DMS 273 treated with DMSO at 0.1 percent for 48 hours (cell line): ENCODE measurements around the gene UROC1.
A peak's percentile ranks its signal among the peaks of the same experiment; 100 is the strongest.
"Not testable (repeated sequence)": the region's sequence is repeated elsewhere in the genome, so short reads cannot be mapped to it uniquely, and the experiment has no call there.

Source experiments
- DNase-seq: peaks from one replicate; lab custom pipeline; 2025; lab: John Stamatoyannopoulos, UW

Gene UROC1

DNA sequence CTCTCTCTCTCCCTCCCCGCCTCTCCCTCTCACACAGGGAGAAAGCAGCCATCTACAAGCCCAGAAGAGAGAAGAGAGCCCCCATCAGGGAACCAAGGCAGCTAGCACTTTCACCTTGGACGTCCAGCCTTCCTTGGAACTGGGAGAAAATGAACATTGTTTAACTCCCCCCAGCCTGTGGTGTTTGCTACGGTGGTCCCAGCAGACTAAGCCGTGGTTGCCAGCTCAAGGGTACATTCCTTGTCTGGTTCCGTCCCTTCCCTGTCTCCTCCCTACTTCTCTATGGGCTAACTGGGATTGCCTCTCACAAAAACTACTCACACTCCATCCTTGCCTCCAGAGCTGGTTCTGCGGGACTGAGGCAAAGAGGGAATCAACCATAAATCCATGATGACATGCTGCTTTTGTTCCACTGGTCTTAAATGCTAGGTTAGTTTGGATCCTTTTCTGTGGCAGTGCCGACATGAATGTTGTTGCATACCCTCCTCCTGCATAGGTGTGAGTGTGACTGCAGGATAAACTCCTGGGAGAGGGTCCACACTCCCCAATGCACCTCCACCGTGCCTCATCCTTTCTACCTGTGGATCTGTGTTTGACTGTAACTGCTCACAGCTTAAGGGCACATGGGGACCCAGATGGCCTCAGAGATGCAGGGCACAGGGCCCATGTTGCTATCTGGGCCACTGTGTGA is 29.1 kb upstream of the UROC1 start:
- no peak for DNase-seq

DNA sequence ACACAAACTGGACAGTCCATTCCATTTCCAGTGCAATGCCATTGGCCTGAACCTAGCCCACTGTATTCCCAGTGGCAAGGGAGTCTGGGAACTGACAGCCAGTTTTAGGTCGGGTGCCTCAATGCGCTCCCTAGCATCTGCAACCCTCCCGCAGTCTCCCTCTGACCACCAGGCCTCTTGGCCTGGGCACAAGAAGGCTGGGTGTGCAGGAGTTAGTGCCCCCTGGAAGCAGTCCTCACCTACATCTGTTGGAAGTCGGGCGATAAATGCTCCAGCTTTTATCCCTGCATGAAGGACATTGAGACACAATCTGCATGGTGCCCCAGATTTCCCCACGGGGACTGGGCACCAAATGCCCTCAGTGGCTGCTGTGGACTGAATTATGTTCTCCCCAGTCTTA is 28.4 kb upstream of the UROC1 start:
- DNase-seq: no peak

DNA sequence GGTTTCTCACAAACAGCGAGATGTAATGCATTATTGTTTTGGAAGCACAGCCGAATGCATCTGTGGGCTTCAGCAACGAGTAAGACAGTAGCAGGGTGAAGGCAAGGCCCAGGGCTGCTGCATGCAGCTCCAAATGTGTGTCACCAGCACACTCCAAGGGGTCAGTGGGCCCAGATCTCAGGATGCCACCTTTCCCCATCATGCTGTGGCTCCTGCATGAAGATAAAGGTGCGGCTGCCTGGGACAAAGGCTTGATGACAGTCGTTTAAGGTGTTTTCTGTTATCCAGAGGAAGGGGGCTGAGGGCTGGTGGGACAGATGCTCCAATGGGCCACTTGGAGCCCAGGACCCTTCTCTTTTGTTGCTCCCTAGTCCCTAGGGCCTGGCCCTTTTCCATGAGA is 28.0 kb upstream of the UROC1 start:
- DNase-seq: no peak

DNA sequence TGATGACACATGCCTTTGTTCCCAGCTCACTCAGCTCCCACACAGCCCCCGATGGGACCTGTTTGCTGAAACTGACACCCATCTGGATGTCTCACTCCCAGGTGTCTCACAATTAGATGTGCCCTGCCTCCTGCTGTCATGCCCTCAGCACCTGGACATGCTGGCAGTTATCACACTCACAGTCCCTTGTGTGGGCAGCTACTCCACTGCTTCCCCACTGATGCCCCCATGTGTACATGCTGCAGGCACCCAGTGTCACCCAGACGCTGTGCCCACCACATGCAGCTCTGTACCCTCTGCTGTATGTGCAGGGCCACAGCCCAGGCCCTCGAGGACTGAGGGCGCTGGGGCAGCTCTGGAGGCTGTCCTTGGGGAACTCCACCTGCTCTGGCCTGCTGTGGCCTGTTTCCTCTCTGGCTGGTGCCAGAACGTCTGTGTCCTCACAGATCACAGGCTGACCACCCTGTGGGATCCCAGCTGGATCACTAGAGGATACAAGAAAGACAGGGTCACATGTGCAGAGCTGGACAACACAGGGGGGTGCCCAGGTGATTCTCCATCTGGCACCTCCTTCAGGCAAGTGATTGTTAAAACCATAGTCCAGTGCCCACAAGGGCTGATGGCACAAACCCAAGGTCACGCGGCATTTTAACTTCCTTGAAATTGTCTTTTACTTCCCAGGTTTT is 27.2 kb upstream of the UROC1 start:
- no peak for DNase-seq

DNA sequence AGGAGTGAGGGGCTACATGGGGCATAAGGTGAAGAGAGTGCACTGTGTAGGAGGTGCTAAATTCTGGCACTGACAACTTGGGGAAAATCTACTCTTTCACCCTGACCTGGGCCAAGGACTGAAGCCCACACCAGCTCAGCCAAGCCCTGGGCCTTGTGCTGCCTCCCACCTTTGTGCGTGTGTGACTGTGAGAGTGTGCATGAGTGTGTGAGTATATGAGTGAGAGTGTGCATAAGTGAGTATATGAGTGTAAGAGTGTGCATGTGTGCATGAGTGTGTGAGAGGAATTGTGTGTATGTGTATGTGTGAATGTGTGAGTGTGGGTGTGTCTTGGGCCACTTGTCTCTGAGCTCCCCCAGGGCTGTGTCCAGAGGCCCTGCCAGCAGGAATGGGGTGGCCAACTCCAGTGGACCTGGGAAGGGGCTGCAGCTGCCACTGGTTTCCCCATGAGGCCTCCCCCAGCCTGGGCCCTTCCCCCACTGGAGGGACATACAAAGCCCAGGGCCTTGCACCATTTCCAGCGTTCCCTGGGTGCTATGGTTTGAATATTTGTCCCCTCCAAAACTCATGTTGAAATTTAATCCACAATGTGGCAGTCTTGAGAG is 26.0 kb upstream of the UROC1 start:
- DNase-seq: no peak

DNA sequence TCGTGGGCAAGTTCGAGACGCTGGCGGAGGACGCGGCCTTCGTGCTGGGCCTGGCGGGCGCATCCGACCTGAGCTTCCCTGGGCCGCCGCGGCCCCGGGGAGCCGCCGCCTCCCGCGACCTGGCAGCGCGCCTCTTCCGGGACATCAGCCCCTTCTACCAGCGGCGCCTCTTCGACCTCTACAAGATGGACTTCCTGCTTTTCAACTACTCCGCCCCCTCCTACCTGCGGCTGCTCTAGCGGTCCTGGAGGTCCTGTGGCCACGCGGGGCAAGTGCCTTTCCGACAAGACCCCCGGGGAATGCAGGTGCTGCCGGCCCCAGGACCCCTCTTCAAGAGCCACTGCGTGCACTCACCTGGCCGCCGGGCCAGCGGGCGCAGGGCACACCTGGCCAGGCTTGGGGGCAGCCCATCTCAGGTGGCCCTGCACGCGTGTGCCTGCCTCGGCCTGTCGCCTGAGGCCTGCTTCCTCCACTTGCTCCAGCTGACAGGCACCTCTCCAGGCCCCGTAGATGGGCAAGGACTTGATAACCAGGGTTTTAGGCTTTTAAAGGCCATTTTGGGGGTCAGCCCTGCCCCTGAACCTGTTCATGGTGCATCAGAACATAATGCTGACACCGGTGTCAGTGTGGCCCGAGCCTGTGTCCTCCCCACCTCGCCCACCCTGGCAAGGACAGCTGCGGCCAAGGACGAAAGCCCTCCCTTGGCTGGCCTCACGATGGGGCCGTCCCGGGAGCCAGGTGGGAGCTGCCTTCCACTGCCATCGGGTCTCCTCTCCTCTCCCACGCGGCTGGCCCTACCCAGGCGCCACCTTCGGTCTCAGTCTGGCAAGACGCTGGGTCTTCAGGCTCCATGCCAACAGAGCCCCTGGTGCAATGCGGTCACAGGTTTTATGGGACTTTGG is 25.0 kb upstream of the UROC1 start:
- DNase-seq: no peak

DNA sequence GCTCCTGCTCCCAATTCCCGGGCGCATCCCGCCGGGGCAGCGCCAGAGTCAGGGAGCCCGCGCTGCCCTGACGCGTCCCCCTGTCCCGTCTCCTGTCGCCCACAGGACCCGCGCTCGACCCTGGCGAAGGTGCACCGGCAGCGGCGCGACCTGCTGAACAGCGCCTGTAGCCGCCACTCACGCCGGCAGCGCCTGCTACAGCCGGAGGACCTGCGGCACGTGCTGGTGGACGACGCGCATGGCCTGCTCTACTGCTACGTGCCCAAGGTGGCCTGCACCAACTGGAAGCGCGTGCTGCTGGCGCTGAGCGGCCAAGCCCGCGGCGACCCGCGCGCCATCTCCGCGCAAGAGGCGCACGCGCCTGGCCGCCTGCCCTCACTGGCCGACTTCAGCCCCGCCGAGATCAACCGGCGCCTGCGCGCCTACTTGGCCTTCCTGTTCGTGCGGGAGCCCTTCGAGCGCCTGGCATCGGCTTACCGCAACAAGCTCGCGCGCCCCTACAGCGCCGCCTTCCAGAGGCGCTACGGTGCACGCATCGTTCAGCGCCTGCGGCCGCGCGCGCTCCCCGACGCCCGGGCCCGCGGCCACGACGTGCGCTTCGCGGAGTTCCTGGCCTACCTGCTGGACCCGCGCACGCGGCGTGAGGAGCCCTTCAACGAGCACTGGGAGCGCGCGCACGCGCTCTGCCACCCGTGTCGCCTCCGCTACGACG is 24.2 kb upstream of the UROC1 start:
- no peak for DNase-seq

DNA sequence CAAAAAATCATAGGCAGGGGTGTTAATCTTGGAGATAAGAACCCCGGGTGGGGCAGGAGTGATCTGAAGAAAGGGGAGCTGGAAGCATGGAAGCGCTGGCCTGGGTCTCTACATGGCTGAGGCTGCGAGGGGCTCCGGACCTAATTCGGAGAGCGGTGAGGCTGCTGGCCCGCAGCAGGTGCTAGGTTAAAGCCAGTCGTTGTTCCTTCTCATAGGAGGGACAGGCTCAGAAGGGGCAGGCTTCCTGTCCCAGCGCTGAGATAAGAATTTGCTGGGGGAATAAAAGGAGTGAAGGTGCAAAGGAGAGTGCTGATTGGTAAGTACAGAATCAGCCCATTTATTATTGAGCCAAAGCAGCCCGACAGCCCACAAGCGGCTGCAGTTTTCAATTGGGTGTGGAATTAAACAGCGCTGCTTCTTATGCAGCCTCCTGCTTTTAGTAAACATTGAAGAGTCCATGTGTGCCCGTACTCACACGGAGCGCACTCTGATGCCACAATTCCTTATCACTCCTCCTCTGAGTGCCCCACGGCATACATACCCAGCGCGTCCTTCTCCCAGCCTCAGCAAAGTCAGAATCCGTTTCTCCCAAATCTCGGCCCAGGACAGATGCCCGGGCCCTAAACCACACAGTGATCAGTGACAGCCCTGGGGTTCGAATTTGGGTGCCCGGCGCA is 23.5 kb upstream of the UROC1 start:
- no peak for DNase-seq

DNA sequence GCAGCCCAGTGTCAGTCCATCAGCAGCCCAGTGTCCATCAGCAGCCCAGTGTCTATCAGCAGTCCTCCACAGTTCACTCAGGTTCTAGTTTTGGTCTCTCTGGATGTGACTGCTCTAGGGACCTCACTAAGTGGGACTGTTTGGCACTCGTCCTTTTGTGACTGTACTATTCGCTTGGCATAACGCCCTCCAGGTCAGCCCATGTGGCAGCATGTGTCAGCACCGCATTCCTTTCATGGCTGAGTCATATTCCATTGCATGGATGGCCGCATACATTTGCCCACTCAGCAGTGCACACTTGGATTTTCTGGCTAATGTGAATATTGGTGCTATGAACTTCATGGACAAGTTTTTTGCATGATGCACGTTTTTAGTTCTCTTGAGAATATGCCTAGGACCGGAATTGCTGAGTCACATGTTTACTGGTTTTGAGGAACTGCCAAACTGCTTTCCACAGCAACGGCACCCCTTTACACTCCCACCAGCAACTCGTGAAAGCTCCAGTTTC is 22.8 kb upstream of the UROC1 start:
- DNase-seq: no peak

DNA sequence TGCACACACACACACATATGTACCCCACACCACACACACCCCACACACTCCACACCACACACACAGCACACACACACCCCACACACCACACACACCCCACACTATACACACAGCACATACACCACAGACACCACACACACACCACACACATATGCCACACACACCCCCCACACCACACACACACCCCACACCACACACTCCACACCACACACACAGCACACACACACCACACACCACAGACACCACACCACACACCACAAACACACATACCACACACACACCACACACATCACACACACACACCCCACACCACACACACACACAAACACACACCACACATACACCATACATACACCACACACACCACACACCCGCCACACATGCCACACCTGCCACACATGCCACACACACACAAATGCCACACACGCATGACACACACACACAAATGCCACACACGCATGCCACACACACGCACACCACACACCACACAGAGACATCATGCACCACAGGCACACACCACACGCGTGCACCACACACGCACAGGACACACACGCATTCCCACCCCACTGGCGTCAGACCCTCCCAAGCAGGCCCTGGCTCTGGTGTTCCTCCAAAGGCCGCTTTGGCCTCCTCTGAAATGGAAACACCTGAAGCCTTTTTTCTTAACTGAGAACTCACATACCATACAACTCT is 22.1 kb upstream of the UROC1 start:
- DNase-seq: no peak

DNA sequence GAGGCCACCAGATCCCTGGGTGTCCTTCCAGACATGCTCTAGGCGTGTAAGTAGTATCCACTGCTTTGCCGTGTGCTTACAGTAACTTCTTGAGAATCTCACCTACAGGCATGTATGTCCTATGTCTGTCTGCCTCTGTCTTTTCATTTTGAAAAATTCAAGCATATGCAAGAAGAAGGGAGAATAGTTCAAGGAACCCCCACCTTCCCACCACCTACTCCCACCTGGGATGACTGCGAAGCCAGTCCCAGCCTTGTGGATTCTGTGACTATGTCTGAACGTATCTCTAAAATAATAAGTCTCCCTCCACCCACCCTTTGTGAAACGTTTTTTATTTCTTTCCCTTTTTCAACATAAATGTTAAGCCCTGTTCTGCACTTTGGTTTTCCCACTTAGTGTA is 21.4 kb upstream of the UROC1 start:
- no peak for DNase-seq

DNA sequence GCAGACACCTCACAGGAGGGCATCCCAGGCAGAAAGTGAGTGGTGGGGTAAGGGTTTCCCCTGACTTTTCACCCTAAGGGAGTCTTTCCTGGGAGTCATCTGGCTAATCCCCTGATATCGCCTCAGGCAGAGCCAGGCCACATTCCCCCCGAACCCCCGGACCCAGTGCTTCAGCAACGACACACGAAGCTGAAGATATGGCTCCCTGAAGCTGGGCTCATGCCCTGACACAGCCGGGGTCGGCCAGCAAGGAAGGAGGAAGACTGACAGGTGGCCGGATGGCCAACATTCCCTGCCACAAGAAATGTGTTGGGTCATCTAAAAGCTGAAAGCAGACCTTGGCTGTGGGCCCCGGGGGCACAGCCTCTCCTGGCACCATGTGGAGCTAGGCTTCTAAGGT is 20.7 kb upstream of the UROC1 start:
- DNase-seq: no peak

DNA sequence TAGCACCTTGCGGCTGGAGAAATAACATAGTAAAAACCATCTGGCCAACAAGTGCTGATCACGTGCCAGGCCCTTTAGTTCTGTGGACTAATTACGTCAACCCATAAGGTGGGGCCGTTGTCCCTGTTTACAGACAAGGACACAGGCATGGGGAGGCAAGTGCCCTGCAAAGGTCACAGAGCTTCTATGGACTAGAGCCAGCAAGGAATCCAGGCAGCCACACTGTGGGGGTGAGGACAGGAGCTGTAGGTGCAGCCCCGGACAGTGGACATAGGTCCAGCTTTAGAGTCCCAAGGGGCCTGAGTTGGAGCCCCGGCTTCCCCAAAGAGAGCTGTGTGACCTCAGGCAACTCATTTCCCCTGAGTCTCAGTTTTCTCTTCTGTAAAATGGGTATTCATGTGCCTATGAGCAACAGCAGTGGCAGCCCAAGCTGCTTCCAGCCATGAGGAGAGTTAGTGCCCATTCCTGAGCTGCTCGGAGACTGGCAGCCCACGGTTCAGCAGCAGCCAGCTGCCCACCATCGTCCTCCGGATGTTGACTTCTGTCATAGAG is 20.2 kb upstream of the UROC1 start:
- no peak for DNase-seq

DNA sequence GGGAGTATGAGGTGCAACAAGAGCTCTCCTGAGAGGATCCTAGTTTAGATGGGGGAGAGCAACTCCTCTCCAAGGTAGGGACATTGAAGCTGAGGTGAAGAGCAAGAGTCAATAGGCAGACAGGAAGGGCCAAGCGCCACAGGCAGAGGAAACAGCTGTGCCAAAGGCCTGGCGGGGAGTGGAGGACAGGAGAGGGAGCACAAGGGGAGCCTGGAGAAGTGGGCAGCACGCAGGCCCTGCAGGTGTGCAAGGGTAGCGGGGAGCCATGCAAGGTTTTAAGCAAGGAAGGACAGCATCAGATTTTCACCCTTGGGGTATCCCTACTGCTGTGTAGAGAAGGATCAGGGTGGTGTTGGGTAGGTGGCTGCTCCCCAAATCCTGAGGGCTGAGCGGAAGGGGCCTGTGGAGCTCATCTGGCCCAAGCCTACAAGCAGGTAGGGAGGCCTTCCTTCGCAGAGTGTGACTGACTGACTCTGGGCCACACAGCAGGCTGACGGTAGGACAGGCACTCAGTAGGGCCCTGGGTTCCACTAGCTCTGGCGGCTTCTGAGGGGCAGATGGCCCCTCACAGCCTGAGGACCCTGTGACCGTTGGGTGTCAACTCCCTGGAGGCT is 19.6 kb upstream of the UROC1 start:
- DNase-seq: peak; percentile 26

DNA sequence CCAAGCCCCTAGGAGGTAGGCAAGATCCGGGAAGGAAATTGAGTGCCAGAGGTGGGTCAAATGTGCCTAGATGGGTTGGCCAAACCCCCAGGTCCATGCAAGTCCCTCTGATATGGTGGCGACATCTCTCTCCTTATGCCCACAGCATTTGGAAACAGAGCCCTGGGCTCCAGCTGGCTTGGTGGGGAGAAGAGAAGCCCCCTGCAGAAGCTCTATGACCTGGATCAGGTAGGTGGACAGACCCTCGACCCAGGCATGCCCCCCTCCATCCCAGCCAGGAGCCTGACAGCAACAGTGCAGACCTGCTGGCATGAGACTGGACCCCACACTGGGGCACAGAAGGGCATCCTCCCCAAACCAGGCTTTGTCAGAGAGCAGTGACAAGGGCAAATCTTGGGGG is 18.6 kb upstream of the UROC1 start:
- no peak for DNase-seq

DNA sequence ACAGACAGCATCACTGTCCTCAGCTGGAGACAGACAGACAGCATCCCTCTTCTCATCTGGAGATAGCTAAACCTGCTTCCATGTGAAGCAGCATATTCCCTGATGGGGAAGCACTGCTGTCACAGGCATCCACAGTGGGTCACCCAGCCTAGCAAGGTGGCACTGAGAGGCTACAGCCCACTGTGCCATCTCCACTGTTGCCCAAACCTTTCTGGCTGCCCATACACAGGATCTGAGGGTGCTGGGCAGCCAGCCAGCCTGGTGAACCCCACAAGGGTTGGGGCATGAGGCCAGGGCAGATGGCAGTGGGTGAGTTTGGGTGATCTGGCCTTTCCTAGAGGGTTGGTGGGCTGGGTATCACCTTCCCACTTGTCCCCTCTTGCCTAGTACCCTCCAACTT is 18.1 kb upstream of the UROC1 start:
- DNase-seq: no peak

DNA sequence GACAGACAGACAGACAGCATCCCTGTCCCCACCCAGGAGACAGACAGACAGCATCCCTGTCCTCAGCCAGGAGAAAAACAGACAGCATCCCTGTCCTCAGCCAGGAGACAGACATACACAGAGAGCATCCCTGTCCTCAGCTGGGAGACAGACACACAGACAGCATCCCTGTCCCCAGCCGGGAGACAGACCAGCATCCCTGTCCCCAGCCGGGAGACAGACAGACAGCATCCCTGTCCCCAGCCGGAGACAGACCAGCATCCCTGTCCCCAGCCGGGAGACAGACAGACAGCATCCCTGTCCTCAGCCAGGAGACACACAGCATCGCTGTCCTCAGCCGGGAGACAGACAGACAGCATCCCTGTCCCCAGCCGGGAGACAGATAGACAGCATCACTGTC is 17.1 kb upstream of the UROC1 start:
- not testable (repeated sequence) for DNase-seq

DNA sequence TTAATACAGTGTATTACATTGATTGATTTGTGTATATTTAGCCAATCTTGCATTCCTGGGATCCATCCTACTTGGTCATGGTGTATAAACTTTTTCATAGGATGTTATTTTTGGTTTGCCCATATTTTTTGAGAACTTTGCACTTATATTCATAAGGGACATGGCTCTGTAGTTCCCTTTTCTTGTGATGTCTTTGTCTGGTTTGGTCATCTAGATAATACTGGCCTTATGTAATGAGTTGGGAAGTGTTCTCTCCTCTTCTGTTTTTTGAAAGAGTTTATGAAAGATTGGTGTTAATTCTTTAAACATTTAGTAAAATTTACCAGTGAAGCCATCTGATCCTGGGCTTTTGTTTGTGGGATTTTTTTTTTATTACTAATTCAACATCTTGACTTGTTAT is 15.9 kb upstream of the UROC1 start:
- no peak for DNase-seq

DNA sequence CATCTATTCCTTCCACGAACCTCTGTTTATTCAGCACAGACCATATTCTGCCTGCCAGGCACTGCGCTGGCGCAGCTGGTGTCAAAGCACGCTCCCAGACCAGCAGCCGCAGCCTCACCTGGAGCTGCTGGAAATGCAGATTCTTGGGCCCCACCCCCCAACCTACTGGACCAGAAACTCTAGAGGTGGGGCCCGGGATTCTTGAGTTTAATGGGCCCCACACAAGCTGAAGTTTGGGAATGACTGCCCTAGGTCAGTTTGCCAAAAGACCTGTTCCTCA is 13.4 kb upstream of the UROC1 start:
- DNase-seq: no peak
